ENCODE measurements around the gene KLHL3.

DNA sequence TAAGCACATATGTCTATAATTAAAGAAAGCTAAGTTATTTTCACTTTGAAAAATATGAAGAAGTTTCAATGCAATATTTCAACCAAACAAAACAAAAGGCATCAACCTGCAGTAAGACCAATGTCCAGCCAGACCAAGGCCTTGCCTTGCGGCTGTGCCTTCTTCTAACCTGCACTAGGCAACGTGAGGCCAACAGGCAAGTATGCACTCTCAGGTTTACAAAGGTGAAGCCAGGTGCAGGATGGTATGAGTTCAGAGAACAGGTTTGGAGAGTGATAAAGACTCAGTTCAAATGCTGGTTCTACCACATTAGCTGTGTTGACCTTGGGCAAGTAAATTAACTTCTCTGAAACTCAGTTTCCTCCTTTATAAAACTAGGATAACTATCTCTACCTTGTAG, 79.3 kb downstream of the KLHL3 start:
- no peak for TF ChIP-seq POLR2A (IDR thresholded peaks at IDR 0.05)
- TF ChIP-seq, protein P1, sequence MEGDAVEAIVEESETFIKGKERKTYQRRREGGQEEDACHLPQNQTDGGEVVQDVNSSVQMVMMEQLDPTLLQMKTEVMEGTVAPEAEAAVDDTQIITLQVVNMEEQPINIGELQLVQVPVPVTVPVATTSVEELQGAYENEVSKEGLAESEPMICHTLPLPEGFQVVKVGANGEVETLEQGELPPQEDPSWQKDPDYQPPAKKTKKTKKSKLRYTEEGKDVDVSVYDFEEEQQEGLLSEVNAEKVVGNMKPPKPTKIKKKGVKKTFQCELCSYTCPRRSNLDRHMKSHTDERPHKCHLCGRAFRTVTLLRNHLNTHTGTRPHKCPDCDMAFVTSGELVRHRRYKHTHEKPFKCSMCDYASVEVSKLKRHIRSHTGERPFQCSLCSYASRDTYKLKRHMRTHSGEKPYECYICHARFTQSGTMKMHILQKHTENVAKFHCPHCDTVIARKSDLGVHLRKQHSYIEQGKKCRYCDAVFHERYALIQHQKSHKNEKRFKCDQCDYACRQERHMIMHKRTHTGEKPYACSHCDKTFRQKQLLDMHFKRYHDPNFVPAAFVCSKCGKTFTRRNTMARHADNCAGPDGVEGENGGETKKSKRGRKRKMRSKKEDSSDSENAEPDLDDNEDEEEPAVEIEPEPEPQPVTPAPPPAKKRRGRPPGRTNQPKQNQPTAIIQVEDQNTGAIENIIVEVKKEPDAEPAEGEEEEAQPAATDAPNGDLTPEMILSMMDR (IDR thresholded peaks at IDR 0.05): no peak

Data from esophagus squamous epithelium (tissue), 4 donors.